ENCODE data around the gene ASXL2.

The ASXL2 gene

GRCh38 chr2:25810428-25810827 lies 67.9 kb downstream of the ASXL2 start:
- no peak for DNase-seq (ENCODE audit: low read depth)
- no peak for TF ChIP-seq CTCF (IDR thresholded peaks at IDR 0.05; ENCODE audit: control insufficient read depth, extremely low read depth, insufficient read depth)
- H3K4me3 ChIP-seq (ENCODE audit: low read depth, low read length) = no peak overlapping the region

GRCh38 chr2:25809646-25810045 lies 68.6 kb downstream of the ASXL2 start:
- no peak for DNase-seq (ENCODE audit: low read depth)
- no peak overlapping the region for H3K4me3 ChIP-seq (ENCODE audit: low read depth, low read length)
- no peak for TF ChIP-seq CTCF (IDR thresholded peaks at IDR 0.05; ENCODE audit: control insufficient read depth, extremely low read depth, insufficient read depth)

GRCh38 chr2:25808006-25808383 lies 70.3 kb downstream of the ASXL2 start:
- no peak for DNase-seq (ENCODE audit: low read depth)
- H3K4me3 ChIP-seq (ENCODE audit: low read depth, low read length) = no peak overlapping the region
- no peak for TF ChIP-seq CTCF (IDR thresholded peaks at IDR 0.05; ENCODE audit: control insufficient read depth, extremely low read depth, insufficient read depth)

GRCh38 chr2:25806941-25807340 lies 71.3 kb downstream of the ASXL2 start:
- TF ChIP-seq CTCF (IDR thresholded peaks at IDR 0.05; ENCODE audit: control insufficient read depth, extremely low read depth, insufficient read depth) = no peak
- DNase-seq (ENCODE audit: low read depth) = no peak

GRCh38 chr2:25805987-25806386 lies 72.3 kb downstream of the ASXL2 start:
- no peak overlapping the region for H3K4me3 ChIP-seq (ENCODE audit: low read depth, low read length)
- TF ChIP-seq CTCF (IDR thresholded peaks at IDR 0.05; ENCODE audit: control insufficient read depth, extremely low read depth, insufficient read depth) = no peak
- no peak for DNase-seq (ENCODE audit: low read depth)

More at GRCh38 chr2:25806941-25807340, 71.3 kb downstream of the ASXL2 start:
- H3K4me3 ChIP-seq (ENCODE audit: low read depth, low read length) = no peak overlapping the region

- H3K4me3 ChIP-seq (ENCODE audit: low read depth, low read length) = no peak overlapping the region
- no peak for TF ChIP-seq CTCF (IDR thresholded peaks at IDR 0.05; ENCODE audit: control insufficient read depth, extremely low read depth, insufficient read depth)
- no peak for DNase-seq (ENCODE audit: low read depth)
Measured at GRCh38 chr2:25804338-25804737, 73.9 kb downstream of the ASXL2 start.

GRCh38 chr2:25799301-25799700 lies 79.0 kb downstream of the ASXL2 start:
- TF ChIP-seq CTCF (IDR thresholded peaks at IDR 0.05; ENCODE audit: control insufficient read depth, extremely low read depth, insufficient read depth) = no peak
- no peak overlapping the region for H3K4me3 ChIP-seq (ENCODE audit: low read depth, low read length)
- DNase-seq (ENCODE audit: low read depth) = no peak

All from LNCaP clone FGC (cell line).